OCI-LY1 (cell line): ENCODE measurements around the gene PKD1L1.

Experiments
- CTCF ChIP-seq: fragments of 200-600 bp; sonication (generic), shearing (Covaris generic); IDR thresholded peaks from 2 replicates; pipeline ENCODE4 v1.5.1; 2017; ENCODE audit warnings: mild to moderate bottlenecking, antibody characterized with exemption, low read length, moderate library complexity, mixed read lengths
- EZH2 ChIP-seq: fragments of 200-600 bp; sonication (generic), shearing (Covaris generic); IDR thresholded peaks from 2 replicates; pipeline ENCODE4 v1.8.0; 2017; ENCODE audit warnings: borderline replicate concordance, mixed run types, mild to moderate bottlenecking, antibody characterized with exemption, low read length, moderate library complexity, mixed read lengths

- no peak for TF ChIP-seq CTCF
- no peak for TF ChIP-seq EZH2
Measured at GRCh38 chr7:47837826-47838225, 110.4 kb downstream of the PKD1L1 start.
